ENCODE measurements around the gene DIRAS1.

DIRAS1 gene

DNA sequence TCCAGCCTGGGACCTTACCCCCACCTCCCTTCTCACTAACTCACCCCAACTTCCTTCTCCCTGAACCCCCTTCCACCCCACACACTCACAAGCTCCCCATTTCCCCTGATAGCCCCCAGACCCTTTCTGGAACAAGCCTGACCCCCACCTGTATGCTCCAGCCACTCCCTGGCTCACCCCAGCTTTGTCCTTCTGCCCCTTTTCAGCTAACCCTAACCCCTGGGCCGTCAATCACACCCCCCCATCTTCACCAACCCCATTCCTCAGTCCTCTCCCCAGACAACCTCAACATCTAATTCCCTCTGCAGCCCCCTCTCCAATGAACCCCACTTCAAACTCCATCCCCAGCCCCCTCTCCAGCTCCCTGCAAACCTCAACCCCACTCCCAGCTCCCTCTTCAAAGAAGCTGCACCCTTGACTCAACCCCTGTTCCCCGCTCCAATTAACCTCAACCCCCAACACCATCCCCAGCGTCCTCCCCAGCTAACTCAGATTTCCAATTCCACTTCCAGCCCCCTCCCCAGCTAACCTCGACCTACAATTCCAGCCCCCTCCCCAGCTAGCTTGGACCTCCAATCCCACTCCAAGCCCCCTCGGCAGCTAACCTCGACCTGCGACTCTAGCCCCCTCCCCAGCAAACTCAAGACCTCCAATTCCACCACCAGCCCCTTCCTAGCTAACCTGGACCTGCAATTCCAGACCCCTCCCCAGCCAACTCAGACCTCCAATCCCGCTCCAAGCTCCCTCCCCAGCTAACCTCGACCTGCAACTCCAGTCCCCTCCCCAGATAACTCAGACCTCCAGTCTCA, 19.6 kb downstream of the DIRAS1 start:
- peaks cover 33% of the 10 kb centered on the region for H3F3A ChIP-seq (ENCODE audit: control insufficient read depth, insufficient read depth)
- H3K9me2 ChIP-seq (replicated peaks; ENCODE audit: control insufficient read depth, low read length), result no peaks in the 10 kb centered on the region
- H3K27ac ChIP-seq (ENCODE audit: low read depth, low read length), result peak overlapping the region; percentile 99
- H3K79me2 ChIP-seq (ENCODE audit: control insufficient read depth, low read length), result peaks cover 45% of the 10 kb centered on the region
- peaks cover 38% of the 10 kb centered on the region for H3K36me3 ChIP-seq (ENCODE audit: control insufficient read depth, low read length)
- H4K20me1 ChIP-seq (ENCODE audit: control insufficient read depth, insufficient read depth, low read depth, low read length), result no peaks in the 10 kb centered on the region
- peaks cover 45% of the 10 kb centered on the region for H3K4me1 ChIP-seq (ENCODE audit: control insufficient read depth, low read length)
- H3K27me3 ChIP-seq (ENCODE audit: control insufficient read depth, low read length), result no peaks in the 10 kb centered on the region
- H3K4me3 ChIP-seq (ENCODE audit: low read length), result peak overlapping the region; percentile 84
- no peak for TF ChIP-seq EZH2phosphoT487 (IDR thresholded peaks at IDR 0.05; ENCODE audit: borderline replicate concordance, low read length)
- TF ChIP-seq, protein P1, sequence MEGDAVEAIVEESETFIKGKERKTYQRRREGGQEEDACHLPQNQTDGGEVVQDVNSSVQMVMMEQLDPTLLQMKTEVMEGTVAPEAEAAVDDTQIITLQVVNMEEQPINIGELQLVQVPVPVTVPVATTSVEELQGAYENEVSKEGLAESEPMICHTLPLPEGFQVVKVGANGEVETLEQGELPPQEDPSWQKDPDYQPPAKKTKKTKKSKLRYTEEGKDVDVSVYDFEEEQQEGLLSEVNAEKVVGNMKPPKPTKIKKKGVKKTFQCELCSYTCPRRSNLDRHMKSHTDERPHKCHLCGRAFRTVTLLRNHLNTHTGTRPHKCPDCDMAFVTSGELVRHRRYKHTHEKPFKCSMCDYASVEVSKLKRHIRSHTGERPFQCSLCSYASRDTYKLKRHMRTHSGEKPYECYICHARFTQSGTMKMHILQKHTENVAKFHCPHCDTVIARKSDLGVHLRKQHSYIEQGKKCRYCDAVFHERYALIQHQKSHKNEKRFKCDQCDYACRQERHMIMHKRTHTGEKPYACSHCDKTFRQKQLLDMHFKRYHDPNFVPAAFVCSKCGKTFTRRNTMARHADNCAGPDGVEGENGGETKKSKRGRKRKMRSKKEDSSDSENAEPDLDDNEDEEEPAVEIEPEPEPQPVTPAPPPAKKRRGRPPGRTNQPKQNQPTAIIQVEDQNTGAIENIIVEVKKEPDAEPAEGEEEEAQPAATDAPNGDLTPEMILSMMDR (IDR thresholded peaks at IDR 0.05; ENCODE audit: low read depth, low read length, poor library complexity, severe bottlenecking), result no peak
- H3K4me2 ChIP-seq (ENCODE audit: low read length), result peak overlapping the region; percentile 83
- H3K9me3 ChIP-seq (ENCODE audit: control insufficient read depth, insufficient read depth, low read length), result no peaks in the 10 kb centered on the region

DNA sequence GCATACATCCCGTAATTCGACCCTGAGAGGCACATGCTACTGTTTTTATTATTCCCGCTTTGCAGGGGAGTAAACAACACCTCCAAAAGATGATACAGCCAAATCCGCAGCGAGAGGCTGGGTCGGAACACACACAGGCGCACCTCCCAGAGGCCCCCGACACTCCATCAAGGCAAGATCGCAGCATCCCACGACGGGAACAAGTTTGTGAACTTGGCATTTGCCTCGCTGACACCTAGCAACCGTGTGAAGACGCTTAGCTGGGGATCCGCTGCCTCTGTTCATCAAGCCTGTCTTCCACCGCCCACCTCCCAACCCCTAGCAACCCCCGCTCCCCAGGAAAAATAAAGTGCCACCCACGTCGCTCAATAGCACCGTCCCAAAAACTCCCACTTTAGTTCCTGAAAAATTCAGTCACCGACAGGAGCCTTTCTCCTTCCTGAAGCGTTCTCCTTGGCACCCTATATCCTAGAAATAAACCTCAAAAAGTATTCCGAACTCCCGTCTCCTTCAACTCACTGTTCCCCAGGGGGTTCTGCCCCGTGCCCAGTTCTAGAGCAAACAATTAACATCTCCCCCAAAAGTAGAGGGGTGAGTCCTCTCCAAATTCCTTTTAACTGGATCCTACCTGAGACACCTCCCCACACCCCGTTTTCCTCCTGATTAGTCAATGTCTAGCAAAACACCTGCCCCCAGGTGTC, 20.4 kb downstream of the DIRAS1 start:
- peak overlapping the region; percentile 84 for H3K4me3 ChIP-seq (ENCODE audit: low read length)

DNA sequence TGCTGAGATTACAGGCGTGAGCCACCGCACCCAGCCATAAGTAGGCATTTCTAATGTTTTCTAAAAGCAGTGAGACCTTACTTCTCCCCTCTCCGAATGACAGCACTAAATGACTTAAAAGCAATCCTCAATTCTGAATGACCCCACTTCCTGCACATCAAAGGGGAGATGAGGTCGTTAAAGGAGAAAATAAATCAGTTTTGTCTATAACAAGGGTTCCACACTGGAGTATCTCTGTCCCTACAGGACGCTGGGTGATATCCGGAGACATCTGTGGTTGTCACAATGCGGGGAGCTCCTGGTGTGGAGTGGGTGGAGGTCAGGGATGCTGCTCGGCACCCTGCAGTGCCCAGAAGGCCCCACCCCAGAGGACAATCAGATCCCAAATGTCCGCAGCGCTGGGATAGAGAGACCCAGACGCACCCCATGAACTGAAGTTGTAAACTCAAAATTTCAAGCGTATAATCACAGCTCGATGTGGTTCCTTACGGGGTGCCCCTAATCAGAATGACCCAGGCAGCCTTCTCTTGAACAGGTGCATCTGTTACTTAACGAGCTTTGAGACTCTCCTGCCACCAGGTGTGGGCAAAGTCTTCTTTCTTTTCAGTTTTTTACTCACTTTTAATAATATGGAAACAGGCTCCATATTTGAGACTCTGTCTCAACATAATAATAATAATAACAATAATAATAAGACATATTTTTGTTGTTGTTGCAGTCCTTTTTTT, 21.6 kb downstream of the DIRAS1 start:
- no peaks in the 10 kb centered on the region for H4K20me1 ChIP-seq (ENCODE audit: control insufficient read depth, insufficient read depth, low read depth, low read length)
- H3K4me1 ChIP-seq (ENCODE audit: control insufficient read depth, low read length), result peaks cover 65% of the 10 kb centered on the region
- H3K36me3 ChIP-seq (ENCODE audit: control insufficient read depth, low read length), result peaks cover 51% of the 10 kb centered on the region
- H3K27me3 ChIP-seq (ENCODE audit: control insufficient read depth, low read length), result no peaks in the 10 kb centered on the region
- H3F3A ChIP-seq (ENCODE audit: control insufficient read depth, insufficient read depth), result peaks cover 33% of the 10 kb centered on the region
- TF ChIP-seq, protein P1 (IDR thresholded peaks at IDR 0.05; ENCODE audit: low read depth, low read length, poor library complexity, severe bottlenecking), result no peak
- H3K9me3 ChIP-seq (ENCODE audit: control insufficient read depth, insufficient read depth, low read length), result no peaks in the 10 kb centered on the region
- peak overlapping the region; percentile 84 for H3K4me3 ChIP-seq (ENCODE audit: low read length)
- peak overlapping the region; percentile 83 for H3K4me2 ChIP-seq (ENCODE audit: low read length)
- H3K27ac ChIP-seq (ENCODE audit: low read depth, low read length), result peak overlapping the region; percentile 99
- H3K79me2 ChIP-seq (ENCODE audit: control insufficient read depth, low read length), result peaks cover 65% of the 10 kb centered on the region
- H3K9me2 ChIP-seq (replicated peaks; ENCODE audit: control insufficient read depth, low read length), result no peaks in the 10 kb centered on the region

More for the DNA sequence above, 20.4 kb downstream of the DIRAS1 start:
- peak overlapping the region; percentile 99 for H3K27ac ChIP-seq (ENCODE audit: low read depth, low read length)
- no peaks in the 10 kb centered on the region for H4K20me1 ChIP-seq (ENCODE audit: control insufficient read depth, insufficient read depth, low read depth, low read length)
- H3K9me3 ChIP-seq (ENCODE audit: control insufficient read depth, insufficient read depth, low read length), result no peaks in the 10 kb centered on the region
- peaks cover 42% of the 10 kb centered on the region for H3K36me3 ChIP-seq (ENCODE audit: control insufficient read depth, low read length)
- peak overlapping the region; percentile 83 for H3K4me2 ChIP-seq (ENCODE audit: low read length)
- peaks cover 53% of the 10 kb centered on the region for H3K4me1 ChIP-seq (ENCODE audit: control insufficient read depth, low read length)
- H3K27me3 ChIP-seq (ENCODE audit: control insufficient read depth, low read length), result no peaks in the 10 kb centered on the region
- H3K9me2 ChIP-seq (replicated peaks; ENCODE audit: control insufficient read depth, low read length), result no peaks in the 10 kb centered on the region
- TF ChIP-seq, protein P1 (IDR thresholded peaks at IDR 0.05; ENCODE audit: low read depth, low read length, poor library complexity, severe bottlenecking), result no peak
- no peak for TF ChIP-seq EZH2phosphoT487 (IDR thresholded peaks at IDR 0.05; ENCODE audit: borderline replicate concordance, low read length)
- peaks cover 33% of the 10 kb centered on the region for H3F3A ChIP-seq (ENCODE audit: control insufficient read depth, insufficient read depth)
- peaks cover 52% of the 10 kb centered on the region for H3K79me2 ChIP-seq (ENCODE audit: control insufficient read depth, low read length)
